H1 (cell line): ENCODE measurements around the gene PLIN4. TPM values are rescaled to one million over a fixed set of nuclear protein-coding genes. Genes with fewer than 3 reads are reported as not detected.

Source experiments
- CTCF ChIA-PET: fragments of 300-600 bp; sonication (Branson Sonifier 250); formaldehyde crosslinking; loops from one replicate; lab custom pipeline; 2021; ENCODE audit not compliant: partially characterized antibody; lab: Charles Lee
- POLR2A ChIA-PET: fragments of 300-600 bp; sonication (Branson Sonifier 250); formaldehyde crosslinking; loops from one replicate; lab custom pipeline; 2021; ENCODE audit warnings: inconsistent platforms; ENCODE audit not compliant: partially characterized antibody; lab: Charles Lee
- DNase-seq, 2 experiments: peaks; one replicate each; pipeline versions ENCODE4 v3.0.0 to v3.0.0-alpha.2; 2010 to 2022; ENCODE audit warnings: low spot score in 2 of 2, low read depth in 1 of 2, mixed read lengths in 1 of 2
- FAIRE-seq: peaks from 2 replicates; lab custom pipeline; 2011; peaks lifted over from hg19 to GRCh38; lab: Jason Lieb, UNC
- H2AFZ ChIP-seq: 2 replicates; pipeline ENCODE4 v1.8.1; 2012; ENCODE audit warnings: low read length, inconsistent platforms
- H2AK5ac ChIP-seq: 2 replicates; pipeline ENCODE4 v1.6.1; 2013; ENCODE audit warnings: low read depth, low read length
- H2BK120ac ChIP-seq: replicated peaks from 2 replicates; pipeline ENCODE3; 2013; ENCODE audit warnings: low read depth, low read length, inconsistent platforms
- H2BK12ac ChIP-seq: 2 replicates; pipeline ENCODE4 v1.6.1; 2013; ENCODE audit warnings: low read depth, low read length
- H2BK15ac ChIP-seq: 2 replicates; pipeline ENCODE4 v1.6.1; 2013; ENCODE audit warnings: low read length
- H2BK20ac ChIP-seq: 2 replicates; pipeline ENCODE4 v1.6.1; 2013; ENCODE audit warnings: low read length
- H2BK5ac ChIP-seq: 2 replicates; pipeline ENCODE4 v1.6.1; 2013; ENCODE audit warnings: low read depth, low read length
- H3K14ac ChIP-seq: 2 replicates; pipeline ENCODE4 v1.6.1; 2013; ENCODE audit warnings: inconsistent platforms; ENCODE audit not compliant: insufficient read length
- H3K18ac ChIP-seq: 2 replicates; pipeline ENCODE4 v1.6.1; 2013; ENCODE audit warnings: low read length; ENCODE audit errors: extremely low read depth
- H3K23ac ChIP-seq: 2 replicates; pipeline ENCODE4 v1.6.1; 2013; ENCODE audit warnings: inconsistent platforms; ENCODE audit not compliant: insufficient read length
- H3K23me2 ChIP-seq: 2 replicates; pipeline ENCODE4 v1.6.1; 2013; ENCODE audit warnings: low read depth, low read length
- H3K27ac ChIP-seq: 2 replicates; pipeline ENCODE4 v1.6.1; 2011; ENCODE audit warnings: low read depth, low read length, inconsistent platforms
- H3K27me3 ChIP-seq, 4 experiments: replicated peaks in 1 of 4; 1 replicate in 1 of 4; 2 replicates in 3 of 4; pipeline versions ENCODE4 v1.6.1 to v1.8.1; 2011 to 2013; ENCODE audit warnings: low read length in 3 of 4, mild to moderate bottlenecking in 3 of 4, inconsistent platforms in 2 of 4, mixed read lengths in 2 of 4, moderate library complexity in 1 of 4; ENCODE audit not compliant: control insufficient read depth in 3 of 4, insufficient read depth in 3 of 4; ENCODE audit errors: extremely low read depth in 1 of 4
- H3K36me3 ChIP-seq, 4 experiments: 2 replicates each; pipeline versions ENCODE4 v1.6.1 to v1.8.1; 2011 to 2013; ENCODE audit warnings: mild to moderate bottlenecking in 4 of 4, low read length in 3 of 4, moderate library complexity in 2 of 4, control low read depth in 1 of 4, inconsistent platforms in 1 of 4; ENCODE audit not compliant: insufficient read depth in 4 of 4, control insufficient read depth in 2 of 4
- H3K4ac ChIP-seq: replicated peaks from 2 replicates; pipeline ENCODE3; 2013; ENCODE audit warnings: low read length, low read depth, mixed read lengths, inconsistent platforms; ENCODE audit not compliant: insufficient read length
- H3K4me1 ChIP-seq, 4 experiments: replicated peaks in 1 of 4; 1 replicate in 1 of 4; 2 replicates in 3 of 4; pipeline versions ENCODE4 v1.6.1 to v1.8.1; 2011 to 2013; ENCODE audit warnings: low read length in 3 of 4, inconsistent platforms in 2 of 4, mixed read lengths in 1 of 4; ENCODE audit not compliant: insufficient read depth in 4 of 4, control insufficient read depth in 3 of 4
- H3K4me2 ChIP-seq, 2 experiments: 2 replicates each; pipeline versions ENCODE4 v1.6.1 to v1.8.1; 2011 to 2013; ENCODE audit warnings: low read depth in 2 of 2, low read length in 2 of 2, control low read depth in 1 of 2, inconsistent platforms in 1 of 2, mild to moderate bottlenecking in 1 of 2; ENCODE audit not compliant: insufficient read depth in 1 of 2
- H3K4me3 ChIP-seq, 4 experiments: fragments of 200-600, 300-600 bp in 1 of 4; sonication (generic), shearing (Covaris generic), sonication (Bioruptor Twin) in 1 of 4; 2 replicates each; pipeline versions ENCODE4 v1.5.1 to v1.8.1; 2011 to 2016; ENCODE audit warnings: low read length in 4 of 4, low read depth in 3 of 4, control low read depth in 2 of 4, inconsistent platforms in 2 of 4, mild to moderate bottlenecking in 2 of 4, mixed read lengths in 1 of 4, moderate library complexity in 1 of 4; ENCODE audit not compliant: insufficient read depth in 2 of 4; ENCODE audit errors: extremely low read depth in 1 of 4
- H3K56ac ChIP-seq: replicated peaks from 2 replicates; pipeline ENCODE3; 2013; ENCODE audit warnings: low read depth, mild to moderate bottlenecking, mixed read lengths, low read length, inconsistent platforms; ENCODE audit not compliant: insufficient read length
- H3K79me1 ChIP-seq: 2 replicates; pipeline ENCODE4 v1.6.1; 2013; ENCODE audit warnings: low read depth, low read length, control low read depth
- H3K79me2 ChIP-seq, 2 experiments: 2 replicates each; pipeline versions ENCODE4 v1.6.1 to v1.8.1; 2012 to 2013; ENCODE audit warnings: low read length in 2 of 2, mild to moderate bottlenecking in 2 of 2, inconsistent platforms in 1 of 2; ENCODE audit not compliant: insufficient read depth in 2 of 2, control insufficient read depth in 1 of 2
- H3K9ac ChIP-seq, 4 experiments: replicated peaks in 1 of 4; 1 replicate in 1 of 4; 2 replicates in 3 of 4; pipeline versions ENCODE4 v1.6.1 to v1.8.1; 2011 to 2013; ENCODE audit warnings: low read depth in 3 of 4, low read length in 3 of 4, control low read depth in 2 of 4, mild to moderate bottlenecking in 2 of 4, moderate library complexity in 2 of 4, inconsistent platforms in 1 of 4; ENCODE audit errors: extremely low read depth in 1 of 4
- H3K9me3 ChIP-seq, 2 experiments: 2 replicates each; pipeline versions ENCODE4 v1.6.1 to v1.8.1; 2012 to 2013; ENCODE audit warnings: mild to moderate bottlenecking in 2 of 2, moderate library complexity in 2 of 2, control low read depth in 1 of 2, inconsistent platforms in 1 of 2, low read depth in 1 of 2, low read length in 1 of 2, mixed read lengths in 1 of 2; ENCODE audit not compliant: insufficient read depth in 2 of 2
- H4K20me1 ChIP-seq, 2 experiments: replicated peaks in 1 of 2; 2 replicates each; pipeline versions ENCODE3 to v1.8.1; 2011 to 2013; ENCODE audit warnings: inconsistent platforms in 2 of 2, low read length in 2 of 2, mild to moderate bottlenecking in 1 of 2; ENCODE audit not compliant: insufficient read depth in 2 of 2, control insufficient read depth in 1 of 2
- H4K5ac ChIP-seq: 2 replicates; pipeline ENCODE4 v1.6.1; 2013; ENCODE audit warnings: low read length, low read depth, mixed read lengths, inconsistent platforms; ENCODE audit not compliant: insufficient read length
- H4K8ac ChIP-seq: 2 replicates; pipeline ENCODE4 v1.8.0; 2013; ENCODE audit warnings: mild to moderate bottlenecking, moderate library complexity, low read length, inconsistent platforms; ENCODE audit not compliant: insufficient read depth; ENCODE audit errors: extremely low read depth
- H4K91ac ChIP-seq: replicated peaks from 2 replicates; pipeline ENCODE3; 2013; ENCODE audit warnings: low read length, mixed read lengths, inconsistent platforms; ENCODE audit not compliant: insufficient read length
- MAFK ChIP-seq: IDR thresholded peaks from 2 replicates; pipeline ENCODE4 v1.6.1; 2012; ENCODE audit warnings: low read depth, mild to moderate bottlenecking, improper control_type of control experiment, low read length
- USF2 ChIP-seq: IDR thresholded peaks from 2 replicates; pipeline ENCODE4 v1.6.1; 2011; ENCODE audit warnings: low read length, improper control_type of control experiment
- WGBS, 2 experiments: shearing (Covaris generic) in 1 of 2; methylation state at CpG; one replicate each; pipeline versions ENCODE4 v1.1.6 to v1.1.7; 2013 to 2015; ENCODE audit warnings: low lambda C conversion rate in 2 of 2, mixed read lengths in 2 of 2, inconsistent platforms in 1 of 2, low coverage in 1 of 2, missing lambda C conversion rate in 1 of 2; ENCODE audit not compliant: insufficient replicate concordance in 2 of 2, insufficient coverage in 1 of 2, insufficient read length in 1 of 2; ENCODE audit errors: extremely low coverage in 1 of 2, missing lambda C conversion rate in 1 of 2; 5-methylcytosine and 5-hydroxymethylcytosine counted together
- polyA plus RNA-seq, 7 experiments: library from polyadenylated mRNA; depleted of rRNA in 3 of 7; stranded (reverse) in 5 of 7; unstranded in 2 of 7; fragments of >200 nt in 5 of 7; fragments of 200-250 nt in 2 of 7; gene quantifications; 1 replicate in 5 of 7; 2 replicates in 1 of 7; 4 replicates in 1 of 7; pipeline versions ENCODE4 v1.2.1 to v1.2.3, GENCODE V29; 2011 to 2013; ENCODE audit warnings: missing spikeins in 2 of 7, mixed read lengths in 2 of 7
- total RNA-seq: library from RNA; stranded (reverse); fragmentation: NEBNext Ultra II Directional; extraction: Animal tissue kit (Norgen Biotek cat#: 25700); gene quantifications from 2 replicates; pipeline ENCODE4 v1.2.1, GENCODE V29; 2021

Gene PLIN4
- total and polyA plus RNA-seq, 2 of the 8 experiments (the other 6 are each of a cell fraction or from before 2014, with no cell fraction given) = 0.35 to 0.45 TPM

- peaks cover 0 to 22% (median 15%) of the 10 kb centered on the region in 4 experiments; a peak in 5 of 7 replicates for H3K27me3 ChIP-seq
- no peak overlapping the region for H2BK5ac ChIP-seq
- FAIRE-seq (no peak), DNase-seq (no peak)
- H3K23me2 ChIP-seq = no peaks in the 10 kb centered on the region
- no peak overlapping the region for H3K9ac ChIP-seq
- no peak overlapping the region for H3K4ac ChIP-seq
- H3K18ac ChIP-seq = no peak overlapping the region
- H4K20me1 ChIP-seq = no peaks in the 10 kb centered on the region
- no peak overlapping the region for H3K56ac ChIP-seq
- 0 out of 2 replicates have a peak overlapping the region, but pooled peaks have one; percentile 9 for H2BK12ac ChIP-seq
- WGBS, 2 experiments = 93% methylated on average over 6 of the region's 6 CpGs; no CpG with 5 or more reads in 1 of the 2 experiments
- POLR2A ChIA-PET = interaction anchor here (1.2 to 3.8 kb wide), 5 partner anchors 11 to 114 kb away, joined by 3 to 27 read pairs (median 4); partner anchors contain the start of gene PLIN5
- no peak overlapping the region for H3K23ac ChIP-seq
- no peak overlapping the region for H2AK5ac ChIP-seq
- H2BK15ac ChIP-seq = peak overlapping the region; percentile 53; the same call in 1 of the 2 replicates
- H3K36me3 ChIP-seq = no peaks in the 10 kb centered on the region
- no peak overlapping the region for H2AFZ ChIP-seq
- no peak overlapping the region for H3K14ac ChIP-seq
- H3K79me2 ChIP-seq = no peaks in the 10 kb centered on the region
- CTCF ChIA-PET = interaction anchor here (8.9 kb wide), 1 partner anchor 18 kb away, joined by 174 read pairs; the partner anchor contains the start of genes LRG1 and PLIN5
- H2BK120ac ChIP-seq = no peak overlapping the region
- no peak overlapping the region for H3K27ac ChIP-seq
- H3K9me3 ChIP-seq = no peaks in the 10 kb centered on the region
- H4K8ac ChIP-seq = 0 out of 2 replicates have a peak overlapping the region, but pooled peaks have one; percentile 85
- no peak overlapping the region for H4K5ac ChIP-seq
- no peaks in the 10 kb centered on the region for H3K79me1 ChIP-seq
- H4K91ac ChIP-seq = no peak overlapping the region
- no peak overlapping the region for H3K4me2 ChIP-seq
- peaks cover 0 to 3% (median under 1%) of the 10 kb centered on the region in 4 experiments; a peak in 4 of 7 replicates for H3K4me1 ChIP-seq
- no peak overlapping the region for H3K4me3 ChIP-seq
- H2BK20ac ChIP-seq = 0 out of 2 replicates have a peak overlapping the region, but pooled peaks have one; percentile 8
- TF ChIP-seq MAFK (no peak), USF2 (no peak)
These were observed 848 bp upstream of the PLIN4 start for GRCh38 chr19:4519172-4519496.
